ENCODE data around the gene HMGXB3. TPM values are rescaled to one million over a fixed set of nuclear protein-coding genes. Genes with fewer than 3 reads are reported as not detected.

HMGXB3 gene
- total and polyA plus RNA-seq, 9 donors = 14.1 to 32.1 (median 28.1) TPM

- H3K27ac ChIP-seq = no peak overlapping the region
- no peaks in the 10 kb centered on the region for H3K36me3 ChIP-seq
These were observed 19.7 kb downstream of the HMGXB3 start for GRCh38 chr5:150020249-150020648.

GRCh38 chr5:150021491-150022157 is 21.1 kb downstream of the HMGXB3 start:
- no peak for DNase-seq
- WGBS, 3 donors = 75 to 84% (median 79%) methylated on average over 13 of the region's 13 CpGs
- H3K9me3 ChIP-seq = no peaks in the 10 kb centered on the region
- no peaks in the 10 kb centered on the region for H3K36me3 ChIP-seq
- no peaks in the 10 kb centered on the region for H3K4me1 ChIP-seq (ENCODE audit: insufficient read depth)
- intact Hi-C loops (cut with DNase I) = no loop called here
- H3K27ac ChIP-seq = no peak overlapping the region
- H3K27me3 ChIP-seq = no peaks in the 10 kb centered on the region
- H3K4me3 ChIP-seq = no peak overlapping the region
- TF ChIP-seq EP300 (IDR thresholded peaks at IDR 0.05) = no peak
- TF ChIP-seq, protein P1, sequence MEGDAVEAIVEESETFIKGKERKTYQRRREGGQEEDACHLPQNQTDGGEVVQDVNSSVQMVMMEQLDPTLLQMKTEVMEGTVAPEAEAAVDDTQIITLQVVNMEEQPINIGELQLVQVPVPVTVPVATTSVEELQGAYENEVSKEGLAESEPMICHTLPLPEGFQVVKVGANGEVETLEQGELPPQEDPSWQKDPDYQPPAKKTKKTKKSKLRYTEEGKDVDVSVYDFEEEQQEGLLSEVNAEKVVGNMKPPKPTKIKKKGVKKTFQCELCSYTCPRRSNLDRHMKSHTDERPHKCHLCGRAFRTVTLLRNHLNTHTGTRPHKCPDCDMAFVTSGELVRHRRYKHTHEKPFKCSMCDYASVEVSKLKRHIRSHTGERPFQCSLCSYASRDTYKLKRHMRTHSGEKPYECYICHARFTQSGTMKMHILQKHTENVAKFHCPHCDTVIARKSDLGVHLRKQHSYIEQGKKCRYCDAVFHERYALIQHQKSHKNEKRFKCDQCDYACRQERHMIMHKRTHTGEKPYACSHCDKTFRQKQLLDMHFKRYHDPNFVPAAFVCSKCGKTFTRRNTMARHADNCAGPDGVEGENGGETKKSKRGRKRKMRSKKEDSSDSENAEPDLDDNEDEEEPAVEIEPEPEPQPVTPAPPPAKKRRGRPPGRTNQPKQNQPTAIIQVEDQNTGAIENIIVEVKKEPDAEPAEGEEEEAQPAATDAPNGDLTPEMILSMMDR (IDR thresholded peaks at IDR 0.05) = no peak
- TF ChIP-seq POLR2A (IDR thresholded peaks at IDR 0.05) = no peak

More at GRCh38 chr5:150020249-150020648, 19.7 kb downstream of the HMGXB3 start:
- no peak overlapping the region for H3K4me3 ChIP-seq
- no peak for DNase-seq
- no peaks in the 10 kb centered on the region for H3K4me1 ChIP-seq (ENCODE audit: insufficient read depth)
- no peaks in the 10 kb centered on the region for H3K27me3 ChIP-seq
- H3K9me3 ChIP-seq = peaks cover 0 to 2% of the 10 kb centered on the region in 2 donors
- TF ChIP-seq, protein P1 (IDR thresholded peaks at IDR 0.05) = no peak
- TF ChIP-seq EP300 (IDR thresholded peaks at IDR 0.05) (no peak), POLR2A (IDR thresholded peaks at IDR 0.05) (no peak)
- intact Hi-C loops (cut with DNase I) = no loop called here
- 91 to 98% (median 97%) methylated on average over 1 of the region's 1 CpG for WGBS, 3 donors

- DNase-seq = no peak
- Histone ChIP-seq H3K9me3 (no peaks in the 10 kb centered on the region), H3K4me1 (ENCODE audit: insufficient read depth) (no peaks in the 10 kb centered on the region), H3K36me3 (no peaks in the 10 kb centered on the region), H3K4me3 (no peak overlapping the region), H3K27me3 (no peaks in the 10 kb centered on the region), H3K27ac (no peak overlapping the region)
- TF ChIP-seq EP300 (IDR thresholded peaks at IDR 0.05) (no peak), POLR2A (IDR thresholded peaks at IDR 0.05) (no peak)
- TF ChIP-seq, protein P1 (IDR thresholded peaks at IDR 0.05) = no peak
- intact Hi-C loops (cut with DNase I) = no loop called here
- 41 to 62% (median 58%) methylated on average over 1 of the region's 1 CpG for WGBS, 3 donors
These were observed 21.6 kb downstream of the HMGXB3 start for GRCh38 chr5:150022158-150022531.

DNA sequence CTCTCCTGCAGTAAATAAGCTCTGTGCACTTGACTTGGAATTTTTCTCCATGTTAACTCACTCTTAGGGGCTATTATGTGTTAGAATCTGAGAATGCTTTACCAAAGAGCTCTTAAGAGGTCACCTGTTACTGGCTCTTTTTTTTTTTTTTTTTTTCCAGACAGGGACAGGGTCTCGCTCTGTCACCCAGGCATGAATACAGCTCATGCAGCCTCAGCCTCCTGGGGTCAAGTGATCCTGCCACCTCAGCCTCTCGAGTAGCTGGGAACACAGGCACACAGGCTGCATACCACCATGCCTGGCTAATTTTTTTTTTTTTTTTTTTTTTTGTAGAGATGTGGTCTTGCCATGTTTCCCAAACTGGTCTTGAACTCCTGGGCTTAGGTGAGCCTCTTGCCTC is 22.1 kb downstream of the HMGXB3 start:
- DNase-seq = no peak
- no peaks in the 10 kb centered on the region for H3K36me3 ChIP-seq
- no peak overlapping the region for H3K27ac ChIP-seq
- TF ChIP-seq, protein P1 (IDR thresholded peaks at IDR 0.05) = no peak
- no peak for TF ChIP-seq EP300 (IDR thresholded peaks at IDR 0.05)
- no peak for TF ChIP-seq POLR2A (IDR thresholded peaks at IDR 0.05)
- H3K27me3 ChIP-seq = no peaks in the 10 kb centered on the region
- H3K4me1 ChIP-seq (ENCODE audit: insufficient read depth) = no peaks in the 10 kb centered on the region
- no peaks in the 10 kb centered on the region for H3K9me3 ChIP-seq
- no peak overlapping the region for H3K4me3 ChIP-seq
- intact Hi-C loops (cut with DNase I) = no loop called here
- 85 to 88% (median 86%) methylated on average over 2 of the region's 2 CpGs for WGBS, 3 donors

All from ovary (tissue), 9 donors.